CD4-positive, alpha-beta memory T cell (primary cell): ENCODE measurements around the gene SMYD3. TPM values are rescaled to one million over a fixed set of nuclear protein-coding genes. Genes with fewer than 3 reads are reported as not detected.
A peak's percentile ranks its signal among the peaks of the same experiment; 100 is the strongest.

Experiments used
- CTCF ChIA-PET: fragments of 350-600 bp; sonication (Branson Sonifier 250); formaldehyde crosslinking; loops from one replicate; lab custom pipeline; 2021; ENCODE audit warnings: inconsistent platforms; ENCODE audit not compliant: partially characterized antibody; lab: Charles Lee
- POLR2A ChIA-PET: fragments of 350-600 bp; sonication (Branson Sonifier 250); formaldehyde crosslinking; loops from one replicate; lab custom pipeline; 2021; ENCODE audit not compliant: partially characterized antibody; lab: Charles Lee
- DNase-seq, 5 donors: peaks; one replicate each; pipeline versions ENCODE4 v3.0.0 to v3.0.0-alpha.2; 2020 to 2022; ENCODE audit warnings: mixed read lengths in 1 of 5
- H3K27ac ChIP-seq: one replicate; pipeline ENCODE4 v1.7.0; 2013; ENCODE audit warnings: low read depth, low read length
- H3K27me3 ChIP-seq: 2 replicates; pipeline ENCODE4 v1.7.0; 2013; ENCODE audit warnings: mild to moderate bottlenecking, low read length, moderate library complexity; ENCODE audit not compliant: insufficient read depth
- H3K36me3 ChIP-seq: 2 replicates; pipeline ENCODE4 v1.7.0; 2013; ENCODE audit warnings: mild to moderate bottlenecking, low read length, moderate library complexity; ENCODE audit not compliant: insufficient read depth
- H3K4me1 ChIP-seq: 2 replicates; pipeline ENCODE4 v1.7.0; 2013; ENCODE audit warnings: mild to moderate bottlenecking, low read length, moderate library complexity; ENCODE audit not compliant: insufficient read depth
- H3K4me3 ChIP-seq, 2 donors: one replicate each; pipeline ENCODE4 v1.7.0; 2013; ENCODE audit warnings: low read length in 2 of 2, mild to moderate bottlenecking in 1 of 2
- H3K9me3 ChIP-seq, 2 donors: one replicate each; pipeline ENCODE4 v1.7.0; 2013; ENCODE audit warnings: low read length in 2 of 2, control low read depth in 1 of 2; ENCODE audit not compliant: control insufficient read depth in 1 of 2
- H3K27ac Mint-ChIP-seq, 7 donors: one replicate each; pipeline ENCODE4 v1.8.0; 2020 to 2021; ENCODE audit warnings: mixed read lengths in 7 of 7, mild to moderate bottlenecking in 6 of 7, inconsistent platforms in 3 of 7, moderate library complexity in 3 of 7
- H3K27me3 Mint-ChIP-seq, 2 donors: one replicate each; pipeline ENCODE4 v1.8.0; 2020 to 2021; ENCODE audit warnings: mixed read lengths in 2 of 2
- H3K36me3 Mint-ChIP-seq, 2 donors: one replicate each; pipeline ENCODE4 v1.8.0; 2020 to 2021; ENCODE audit warnings: mixed read lengths in 2 of 2, inconsistent platforms in 1 of 2, mild to moderate bottlenecking in 1 of 2
- H3K4me1 Mint-ChIP-seq, 4 donors: one replicate each; pipeline ENCODE4 v1.8.0; 2020 to 2021; ENCODE audit warnings: mixed read lengths in 4 of 4, mild to moderate bottlenecking in 1 of 4
- H3K4me3 Mint-ChIP-seq, 8 donors: one replicate each; pipeline ENCODE4 v1.8.0; 2020 to 2021; ENCODE audit warnings: mixed read lengths in 8 of 8, mild to moderate bottlenecking in 7 of 8, moderate library complexity in 6 of 8, inconsistent platforms in 3 of 8
- H3K9me3 Mint-ChIP-seq, 8 donors: one replicate each; pipeline ENCODE4 v1.8.0; 2020 to 2021; ENCODE audit warnings: mixed read lengths in 8 of 8, mild to moderate bottlenecking in 5 of 8, inconsistent platforms in 3 of 8, moderate library complexity in 1 of 8
- intact Hi-C: fragments of 100-400 bp; cut with micrococcal nuclease; formaldehyde crosslinking; loops from one replicate; pipeline ENCODE4 v1.15.1; 2023
- polyA plus RNA-seq, 2 donors: library from polyadenylated mRNA; unstranded; fragments of 300-500 nt; fragmentation: Illumina TruSeq; gene quantifications; one replicate each; pipeline ENCODE4 v1.2.3, GENCODE V29; 2021
- total RNA-seq, 2 experiments: library from RNA; stranded (reverse); gene quantifications; one replicate each; pipeline ENCODE4 v1.2.3, GENCODE V29; 2021

The SMYD3 gene
- total and polyA plus RNA-seq, 4 experiments from 2014 or later, result 19.5 to 28.9 (median 22.9) TPM

GRCh38 chr1:246398126-246398813 is 108.8 kb downstream of the SMYD3 start:
- peak overlapping the region in 1 of 8 donors; percentile 26 for H3K4me3 Mint-ChIP-seq
- H3K4me1 Mint-ChIP-seq, result peaks cover 0 to 8% (median 3%) of the 10 kb centered on the region in 4 donors
- POLR2A ChIA-PET, result no interaction called here
- intact Hi-C loops, result no loop called here
- H3K4me3 ChIP-seq, result no peak overlapping the region
- peaks cover 0 to 12% (median 5%) of the 10 kb centered on the region in 8 donors for H3K9me3 Mint-ChIP-seq
- DNase-seq, result no peak
- no peaks in the 10 kb centered on the region for H3K36me3 ChIP-seq
- H3K27me3 Mint-ChIP-seq, result no peaks in the 10 kb centered on the region
- no peak overlapping the region for H3K27ac ChIP-seq
- H3K36me3 Mint-ChIP-seq, result peaks cover 12 to 41% of the 10 kb centered on the region in 2 donors
- no peaks in the 10 kb centered on the region for H3K9me3 ChIP-seq
- CTCF ChIA-PET, result no interaction called here
- H3K4me1 ChIP-seq, result no peaks in the 10 kb centered on the region
- H3K27me3 ChIP-seq, result no peaks in the 10 kb centered on the region
- H3K27ac Mint-ChIP-seq, result no peak overlapping the region

- Mint-ChIP-seq H3K36me3 (peaks cover 12 to 44% of the 10 kb centered on the region in 2 donors), H3K9me3 (peaks cover 0 to 19% (median 8%) of the 10 kb centered on the region in 8 donors), H3K4me3 (no peak overlapping the region), H3K27ac (no peak overlapping the region), H3K4me1 (peaks cover 0 to 8% (median 3%) of the 10 kb centered on the region in 4 donors), H3K27me3 (no peaks in the 10 kb centered on the region)
- ChIA-PET POLR2A (no interaction called here), CTCF (no interaction called here)
- H3K4me3 ChIP-seq, result no peak overlapping the region
- H3K27me3 ChIP-seq, result no peaks in the 10 kb centered on the region
- DNase-seq, result no peak
- intact Hi-C loops, result no loop called here
- H3K9me3 ChIP-seq, result no peaks in the 10 kb centered on the region
- H3K27ac ChIP-seq, result no peak overlapping the region
- no peaks in the 10 kb centered on the region for H3K36me3 ChIP-seq
- no peaks in the 10 kb centered on the region for H3K4me1 ChIP-seq
Observed at GRCh38 chr1:246397046-246397445, 110.0 kb downstream of the SMYD3 start.

GRCh38 chr1:246396322-246396721 is 110.8 kb downstream of the SMYD3 start:
- no peaks in the 10 kb centered on the region for H3K27me3 ChIP-seq
- H3K9me3 ChIP-seq, result no peaks in the 10 kb centered on the region
- H3K36me3 ChIP-seq, result no peaks in the 10 kb centered on the region
- Mint-ChIP-seq H3K27me3 (no peaks in the 10 kb centered on the region), H3K27ac (no peak overlapping the region), H3K36me3 (peaks cover 18 to 51% of the 10 kb centered on the region in 2 donors), H3K4me1 (peaks cover 0 to 8% (median 3%) of the 10 kb centered on the region in 4 donors), H3K9me3 (peaks cover 0 to 26% (median 15%) of the 10 kb centered on the region in 8 donors), H3K4me3 (no peak overlapping the region)
- intact Hi-C loops, result no loop called here
- no peak overlapping the region for H3K4me3 ChIP-seq
- H3K27ac ChIP-seq, result no peak overlapping the region
- no peaks in the 10 kb centered on the region for H3K4me1 ChIP-seq
- POLR2A ChIA-PET, result no interaction called here
- CTCF ChIA-PET, result no interaction called here
- no peak for DNase-seq

GRCh38 chr1:246394121-246394520 is 113.0 kb downstream of the SMYD3 start:
- intact Hi-C loops, result no loop called here
- H3K27me3 Mint-ChIP-seq, result no peaks in the 10 kb centered on the region
- ChIA-PET POLR2A (no interaction called here), CTCF (interaction anchor here (1.3 kb wide), 1 partner anchor 13 kb away, joined by 3 read pairs; no protein-coding TSS in a partner anchor)
- no peaks in the 10 kb centered on the region for H3K36me3 ChIP-seq
- H3K4me3 ChIP-seq, result no peak overlapping the region
- no peak overlapping the region for H3K27ac ChIP-seq
- H3K27me3 ChIP-seq, result no peaks in the 10 kb centered on the region
- no peak for DNase-seq
- H3K36me3 Mint-ChIP-seq, result peaks cover 25 to 57% of the 10 kb centered on the region in 2 donors
- peaks cover 0 to 32% (median 23%) of the 10 kb centered on the region in 8 donors for H3K9me3 Mint-ChIP-seq
- H3K4me1 Mint-ChIP-seq, result peaks cover 0 to 8% (median 3%) of the 10 kb centered on the region in 4 donors
- no peaks in the 10 kb centered on the region for H3K4me1 ChIP-seq
- H3K4me3 Mint-ChIP-seq, result no peak overlapping the region
- H3K27ac Mint-ChIP-seq, result no peak overlapping the region
- H3K9me3 ChIP-seq, result no peaks in the 10 kb centered on the region

- Mint-ChIP-seq H3K4me3 (no peak overlapping the region), H3K4me1 (peaks cover 0 to 5% (median under 1%) of the 10 kb centered on the region in 4 donors), H3K27me3 (no peaks in the 10 kb centered on the region), H3K36me3 (peaks cover 16 to 40% of the 10 kb centered on the region in 2 donors), H3K27ac (peak overlapping the region in 1 of 7 donors; percentile 48), H3K9me3 (peaks cover 0 to 26% (median 21%) of the 10 kb centered on the region in 8 donors)
- no peaks in the 10 kb centered on the region for H3K9me3 ChIP-seq
- no peak overlapping the region for H3K27ac ChIP-seq
- ChIA-PET CTCF (no interaction called here), POLR2A (no interaction called here)
- H3K27me3 ChIP-seq, result no peaks in the 10 kb centered on the region
- no peaks in the 10 kb centered on the region for H3K36me3 ChIP-seq
- DNase-seq, result no peak
- H3K4me1 ChIP-seq, result no peaks in the 10 kb centered on the region
- intact Hi-C loops, result no loop called here
- H3K4me3 ChIP-seq, result no peak overlapping the region
Observed at GRCh38 chr1:246390855-246391254, 116.2 kb downstream of the SMYD3 start.

GRCh38 chr1:246384616-246385015 is 122.5 kb downstream of the SMYD3 start:
- POLR2A ChIA-PET, result no interaction called here
- no peak overlapping the region for H3K27ac ChIP-seq
- no peak overlapping the region for H3K4me3 Mint-ChIP-seq
- H3K9me3 ChIP-seq, result no peaks in the 10 kb centered on the region
- H3K4me3 ChIP-seq, result no peak overlapping the region
- no peak for DNase-seq
- H3K27ac Mint-ChIP-seq, result no peak overlapping the region
- no peaks in the 10 kb centered on the region for H3K36me3 ChIP-seq
- H3K4me1 Mint-ChIP-seq, result peaks cover 0 to 9% (median 6%) of the 10 kb centered on the region in 4 donors
- peaks cover 0 to 5% of the 10 kb centered on the region in 2 donors for H3K36me3 Mint-ChIP-seq
- H3K27me3 ChIP-seq, result no peaks in the 10 kb centered on the region
- CTCF ChIA-PET, result no interaction called here
- no peaks in the 10 kb centered on the region for H3K4me1 ChIP-seq
- intact Hi-C loops, result no loop called here
- H3K9me3 Mint-ChIP-seq, result no peaks in the 10 kb centered on the region
- no peaks in the 10 kb centered on the region for H3K27me3 Mint-ChIP-seq

GRCh38 chr1:246383791-246384190 is 123.3 kb downstream of the SMYD3 start:
- Histone ChIP-seq H3K36me3 (no peaks in the 10 kb centered on the region), H3K4me3 (no peak overlapping the region), H3K9me3 (no peaks in the 10 kb centered on the region), H3K4me1 (no peaks in the 10 kb centered on the region), H3K27me3 (no peaks in the 10 kb centered on the region), H3K27ac (no peak overlapping the region)
- intact Hi-C loops, result no loop called here
- no peaks in the 10 kb centered on the region for H3K9me3 Mint-ChIP-seq
- POLR2A ChIA-PET, result no interaction called here
- no peak overlapping the region for H3K4me3 Mint-ChIP-seq
- peaks cover 0 to 5% of the 10 kb centered on the region in 2 donors for H3K36me3 Mint-ChIP-seq
- DNase-seq, result no peak
- no peaks in the 10 kb centered on the region for H3K27me3 Mint-ChIP-seq
- H3K27ac Mint-ChIP-seq, result no peak overlapping the region
- H3K4me1 Mint-ChIP-seq, result peaks cover 0 to 9% (median 6%) of the 10 kb centered on the region in 4 donors
- CTCF ChIA-PET, result no interaction called here
